Tibial artery (tissue), 4 donors: ENCODE data around the gene DGKI.
A peak's percentile ranks its signal among the peaks of the same experiment; 100 is the strongest.
"Not testable (repeated sequence)": the region's sequence is repeated elsewhere in the genome, so short reads cannot be mapped to it uniquely, and the experiment has no call there.

Experiments
- DNase-seq, 2 donors: peaks; one replicate each; pipeline ENCODE4 v3.0.0-alpha.2; 2019
- H3K27ac ChIP-seq, 2 donors: fragments of 200-600 bp; sonication (generic) in 1 of 2; 1 replicate in 1 of 2; 2 replicates in 1 of 2; pipeline ENCODE4 v1.5.1; 2018 to 2019; ENCODE audit warnings: mild to moderate bottlenecking in 1 of 2
- H3K27me3 ChIP-seq, 2 donors: fragments of 200-600 bp; sonication (generic) in 1 of 2; one replicate each; pipeline versions ENCODE4 v1.5.1 to v1.6.0; 2016 to 2019
- H3K36me3 ChIP-seq, 3 donors: fragments of 200-600 bp; sonication (generic) in 2 of 3; one replicate each; pipeline ENCODE4 v1.5.1; 2016 to 2019; ENCODE audit warnings: mild to moderate bottlenecking in 2 of 3
- H3K4me1 ChIP-seq, 4 donors: fragments of 200-600 bp; sonication (generic) in 2 of 4; 1 replicate in 3 of 4; 2 replicates in 1 of 4; pipeline ENCODE4 v1.5.1; 2016 to 2019
- H3K4me3 ChIP-seq, 2 donors: fragments of 200-600 bp; sonication (generic) in 1 of 2; 1 replicate in 1 of 2; 2 replicates in 1 of 2; pipeline ENCODE4 v1.5.1; 2018 to 2019; ENCODE audit warnings: mild to moderate bottlenecking in 2 of 2
- H3K9me3 ChIP-seq, 3 donors: fragments of 200-600 bp; sonication (generic) in 1 of 3; one replicate each; pipeline ENCODE4 v1.5.1; 2016 to 2019
- intact Hi-C: fragments of 100-400 bp; cut with DNase I; formaldehyde crosslinking; loops from one replicate; pipeline ENCODE4 v1.15.0; 2023; ENCODE audit warnings: low total_unique reads
- TF ChIP-seq, protein P1 (sequence below), 2 experiments: fragments of 200-600 bp in 1 of 2; fragments of 450-650 bp in 1 of 2; IDR thresholded peaks; one replicate each; pipeline ENCODE4 v1.5.1; 2017 to 2019; ENCODE audit warnings: antibody characterized with exemption in 2 of 2, mild to moderate bottlenecking in 1 of 2, moderate library complexity in 1 of 2

Gene DGKI

DNA sequence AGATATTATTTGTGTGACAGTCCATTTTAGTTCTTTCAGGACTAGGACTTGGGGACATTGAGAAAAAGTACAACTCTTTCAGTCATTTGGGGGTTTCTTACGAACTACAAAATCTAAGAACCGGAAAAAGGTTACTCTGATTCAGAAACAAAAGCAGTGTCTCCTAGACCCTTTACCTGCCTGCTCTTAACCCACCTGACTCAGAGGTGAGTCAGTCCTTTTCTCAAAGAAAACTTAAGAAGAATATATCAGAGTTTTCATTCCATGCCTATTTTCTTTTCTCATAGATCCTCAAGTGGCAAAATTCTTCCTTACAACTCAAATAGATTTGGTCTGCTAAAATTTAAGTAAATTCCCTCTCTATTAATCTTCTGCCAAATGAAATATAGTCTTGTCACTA lies 388.4 kb downstream of the DGKI start:
- no peaks in the 10 kb centered on the region for H3K9me3 ChIP-seq
- no peaks in the 10 kb centered on the region for H3K36me3 ChIP-seq
- intact Hi-C loops: no loop called here
- H3K27ac ChIP-seq: no peak overlapping the region
- no peak overlapping the region for H3K4me3 ChIP-seq
- no peaks in the 10 kb centered on the region for H3K27me3 ChIP-seq
- no peak for DNase-seq
- TF ChIP-seq, protein P1, sequence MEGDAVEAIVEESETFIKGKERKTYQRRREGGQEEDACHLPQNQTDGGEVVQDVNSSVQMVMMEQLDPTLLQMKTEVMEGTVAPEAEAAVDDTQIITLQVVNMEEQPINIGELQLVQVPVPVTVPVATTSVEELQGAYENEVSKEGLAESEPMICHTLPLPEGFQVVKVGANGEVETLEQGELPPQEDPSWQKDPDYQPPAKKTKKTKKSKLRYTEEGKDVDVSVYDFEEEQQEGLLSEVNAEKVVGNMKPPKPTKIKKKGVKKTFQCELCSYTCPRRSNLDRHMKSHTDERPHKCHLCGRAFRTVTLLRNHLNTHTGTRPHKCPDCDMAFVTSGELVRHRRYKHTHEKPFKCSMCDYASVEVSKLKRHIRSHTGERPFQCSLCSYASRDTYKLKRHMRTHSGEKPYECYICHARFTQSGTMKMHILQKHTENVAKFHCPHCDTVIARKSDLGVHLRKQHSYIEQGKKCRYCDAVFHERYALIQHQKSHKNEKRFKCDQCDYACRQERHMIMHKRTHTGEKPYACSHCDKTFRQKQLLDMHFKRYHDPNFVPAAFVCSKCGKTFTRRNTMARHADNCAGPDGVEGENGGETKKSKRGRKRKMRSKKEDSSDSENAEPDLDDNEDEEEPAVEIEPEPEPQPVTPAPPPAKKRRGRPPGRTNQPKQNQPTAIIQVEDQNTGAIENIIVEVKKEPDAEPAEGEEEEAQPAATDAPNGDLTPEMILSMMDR (IDR thresholded peaks at IDR 0.05): no peak
- H3K4me1 ChIP-seq: peaks cover 0 to 8% (median 2%) of the 10 kb centered on the region in 4 donors

- Histone ChIP-seq H3K9me3 (no peaks in the 10 kb centered on the region), H3K36me3 (no peaks in the 10 kb centered on the region), H3K27me3 (no peaks in the 10 kb centered on the region), H3K4me3 (no peak overlapping the region), H3K27ac (no peak overlapping the region), H3K4me1 (peaks cover 0 to 8% (median 2%) of the 10 kb centered on the region in 4 donors)
- peak in 1 of 2 donors; percentile 77 for DNase-seq
- TF ChIP-seq, protein P1 (IDR thresholded peaks at IDR 0.05): no peak
- intact Hi-C loops: no loop called here
Observed at GRCh38 chr7:137454767-137455166, 392.0 kb downstream of the DGKI start.

- Histone ChIP-seq H3K4me1 (peaks cover 0 to 8% (median 2%) of the 10 kb centered on the region in 4 donors), H3K36me3 (no peaks in the 10 kb centered on the region), H3K4me3 (no peak overlapping the region), H3K9me3 (no peaks in the 10 kb centered on the region), H3K27me3 (no peaks in the 10 kb centered on the region), H3K27ac (no peak overlapping the region)
- DNase-seq: no peak
- TF ChIP-seq, protein P1 (IDR thresholded peaks at IDR 0.05): peak; percentile 49 to 53
- intact Hi-C loops: no loop called here
Observed at GRCh38 chr7:137454246-137454724, 392.5 kb downstream of the DGKI start.

- no peak for DNase-seq
- H3K9me3 ChIP-seq: no peaks in the 10 kb centered on the region
- no peaks in the 10 kb centered on the region for H3K36me3 ChIP-seq
- no peak overlapping the region for H3K4me3 ChIP-seq
- intact Hi-C loops: no loop called here
- TF ChIP-seq, protein P1 (IDR thresholded peaks at IDR 0.05): no peak
- no peaks in the 10 kb centered on the region for H3K27me3 ChIP-seq
- peaks cover 0 to 8% (median 2%) of the 10 kb centered on the region in 4 donors for H3K4me1 ChIP-seq
- no peak overlapping the region for H3K27ac ChIP-seq
Observed at GRCh38 chr7:137453356-137453755, 393.4 kb downstream of the DGKI start.

- Histone ChIP-seq H3K27me3 (no peaks in the 10 kb centered on the region), H3K9me3 (no peaks in the 10 kb centered on the region), H3K4me3 (no peak overlapping the region), H3K27ac (no peak overlapping the region), H3K4me1 (peaks cover 0 to 4% (median under 1%) of the 10 kb centered on the region in 4 donors), H3K36me3 (no peaks in the 10 kb centered on the region)
- intact Hi-C loops: no loop called here
- TF ChIP-seq, protein P1 (IDR thresholded peaks at IDR 0.05): no peak
- no peak for DNase-seq
Observed at GRCh38 chr7:137449016-137449415, 397.8 kb downstream of the DGKI start.

- intact Hi-C loops, DNase-seq, H3K4me1 ChIP-seq, H3K27me3 ChIP-seq, H3K4me3 ChIP-seq, H3K27ac ChIP-seq, H3K36me3 ChIP-seq, H3K9me3 ChIP-seq: not testable (repeated sequence)
Observed at GRCh38 chr7:137448572-137448971, 398.2 kb downstream of the DGKI start.
